ENCODE results near the gene LASP1NB.

Gene LASP1NB

GRCh38 chr17:38925263-38925995 lies at the start of gene LASP1NB:
TSS of gene LASP1NB (plus strand) at chr17:38925614.
- no peak for DNase-seq (ENCODE audit: low read depth in 3 of 3)

DNA sequence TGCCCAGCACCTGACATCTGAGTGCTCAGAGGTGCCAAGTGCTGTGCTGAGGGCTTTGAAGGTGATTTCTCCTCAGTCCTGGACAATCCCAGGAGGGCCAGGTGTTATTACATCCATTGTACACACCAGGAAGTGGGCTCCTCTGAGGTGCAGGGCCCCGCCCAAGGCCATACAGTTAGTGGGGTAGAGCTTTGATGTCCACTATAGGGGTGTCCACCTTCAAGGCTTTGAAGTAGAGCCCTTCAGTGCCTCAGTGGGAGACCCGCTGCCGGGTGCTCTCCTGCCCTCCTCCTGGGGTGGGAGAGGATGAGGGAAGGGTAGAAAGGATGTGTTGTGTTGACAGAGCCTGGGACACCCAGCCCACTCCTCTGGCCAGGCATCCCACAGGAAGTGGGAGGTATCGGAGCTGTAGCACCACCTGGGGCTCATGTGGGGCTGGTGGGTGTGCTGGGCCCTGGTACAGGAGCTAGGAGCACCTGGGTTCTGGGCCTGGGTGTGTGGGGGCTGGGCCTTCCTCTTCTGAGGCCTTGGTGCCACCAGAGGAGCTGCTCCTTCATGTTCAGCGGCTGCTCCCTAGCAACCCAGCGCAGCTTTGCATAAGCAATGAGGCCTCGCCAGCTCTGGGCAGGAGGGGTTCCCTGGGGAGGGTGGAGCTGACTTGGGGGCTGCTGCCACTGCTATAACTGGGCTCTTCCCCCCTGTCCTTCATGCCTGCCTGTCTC lies 48.1 kb upstream of the LASP1NB start:
- DNase-seq (ENCODE audit: low read depth in 3 of 3), result peak in 1 of 3 experiments; percentile 20

- no peak for DNase-seq (ENCODE audit: low read depth in 3 of 3)
These were observed 45.3 kb upstream of the LASP1NB start for GRCh38 chr17:38879878-38880665.

DNA sequence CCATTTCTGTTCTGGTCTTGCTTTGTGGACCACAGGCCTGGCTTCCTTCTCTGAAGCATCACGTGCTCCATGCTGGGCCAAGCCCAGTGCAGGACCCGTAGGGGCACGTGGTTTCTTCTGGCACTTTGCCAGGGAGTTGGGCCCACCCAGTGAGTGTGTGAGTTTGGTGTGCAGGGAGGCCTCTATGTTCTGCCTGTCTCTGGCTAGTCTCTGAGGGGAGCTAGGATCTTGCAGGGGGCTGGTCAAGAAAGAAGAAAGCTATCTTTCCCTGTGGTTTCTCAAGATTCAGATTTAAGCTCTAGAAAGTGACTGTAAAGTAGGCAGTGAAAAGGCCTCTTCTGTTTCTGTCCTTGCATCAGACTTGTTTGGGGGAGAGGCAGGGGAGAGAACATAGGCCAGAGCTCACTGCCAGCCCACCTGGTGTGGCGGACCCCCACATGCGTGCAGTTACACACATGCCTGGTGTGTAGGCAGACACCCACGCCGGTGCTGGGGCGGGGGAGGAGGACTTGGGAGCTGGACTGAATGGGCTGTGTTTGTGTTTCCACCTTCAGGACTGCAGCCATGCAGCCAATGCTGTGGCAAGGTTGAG lies 43.7 kb upstream of the LASP1NB start:
- peak in 1 of 3 experiments; percentile 48 for DNase-seq (ENCODE audit: low read depth in 3 of 3)

DNA sequence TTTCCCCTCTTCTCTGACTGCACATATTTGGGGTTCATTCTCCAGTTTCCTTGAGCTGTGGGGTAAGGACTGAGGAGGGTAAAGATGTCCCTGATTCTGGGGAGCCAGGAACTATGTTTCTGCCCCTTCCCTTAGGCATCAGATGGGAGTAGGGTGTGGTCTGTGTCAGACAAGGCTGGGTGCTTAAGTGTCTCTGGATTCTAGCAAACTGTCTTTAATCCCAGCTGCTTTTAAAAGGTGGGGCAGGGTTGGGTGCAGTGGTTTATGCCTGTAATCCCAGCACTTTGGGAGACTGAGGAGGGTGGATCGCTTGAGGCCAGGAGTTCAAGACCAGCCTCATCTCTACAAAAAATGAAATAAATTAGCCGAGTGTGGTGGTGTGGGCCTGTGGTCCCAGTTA lies 42.5 kb upstream of the LASP1NB start:
- no peak for DNase-seq (ENCODE audit: low read depth in 3 of 3)

DNA sequence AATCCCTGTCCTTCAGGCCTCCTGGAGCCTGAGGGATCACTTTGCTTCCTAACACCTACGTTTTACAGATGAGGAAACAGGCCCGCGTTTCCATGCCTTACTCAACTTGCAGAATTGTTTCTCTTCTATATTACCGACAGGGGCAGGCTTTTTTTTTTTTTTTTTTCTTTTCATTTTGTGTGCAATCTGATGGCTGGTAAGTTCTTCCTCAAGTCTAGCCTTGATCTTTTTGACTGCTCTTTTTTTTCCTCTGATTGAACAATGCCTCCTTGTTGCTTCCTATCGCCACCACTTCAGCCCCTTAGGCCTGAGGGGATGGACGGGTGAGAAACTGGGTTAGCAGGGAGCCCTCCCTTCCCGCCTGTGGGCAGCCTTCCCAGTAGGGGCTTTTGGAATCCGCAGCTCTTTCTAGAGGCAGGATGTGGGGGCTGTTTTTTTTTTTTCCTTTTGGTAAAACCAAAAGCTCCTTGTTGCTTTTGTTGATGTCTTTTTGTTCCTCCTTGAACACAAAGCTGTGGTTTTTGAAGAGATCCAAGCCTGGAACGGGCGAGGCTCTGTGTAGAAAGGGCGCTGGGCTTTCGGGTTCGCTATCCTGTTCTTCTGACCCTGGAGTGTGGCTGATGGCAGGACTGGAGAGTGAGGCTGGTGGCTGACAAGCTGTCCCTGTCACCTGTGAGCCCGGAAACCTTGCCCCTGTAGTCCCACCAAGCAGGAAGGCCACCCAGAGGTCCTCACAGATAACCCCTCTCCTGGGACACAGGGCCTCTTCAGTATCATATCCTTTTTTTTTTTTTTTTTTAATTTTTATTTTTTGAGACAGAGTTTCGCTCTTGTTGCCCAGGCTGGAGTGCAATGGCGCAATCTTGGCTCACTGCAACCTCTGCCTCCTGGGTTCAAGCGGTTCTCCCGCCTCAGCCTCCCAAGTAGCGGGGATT lies 41.6 kb upstream of the LASP1NB start:
- DNase-seq (ENCODE audit: low read depth in 3 of 3), result no peak

GRCh38 chr17:38885044-38885727 lies 40.2 kb upstream of the LASP1NB start:
- DNase-seq (ENCODE audit: low read depth in 3 of 3), result no peak

DNA sequence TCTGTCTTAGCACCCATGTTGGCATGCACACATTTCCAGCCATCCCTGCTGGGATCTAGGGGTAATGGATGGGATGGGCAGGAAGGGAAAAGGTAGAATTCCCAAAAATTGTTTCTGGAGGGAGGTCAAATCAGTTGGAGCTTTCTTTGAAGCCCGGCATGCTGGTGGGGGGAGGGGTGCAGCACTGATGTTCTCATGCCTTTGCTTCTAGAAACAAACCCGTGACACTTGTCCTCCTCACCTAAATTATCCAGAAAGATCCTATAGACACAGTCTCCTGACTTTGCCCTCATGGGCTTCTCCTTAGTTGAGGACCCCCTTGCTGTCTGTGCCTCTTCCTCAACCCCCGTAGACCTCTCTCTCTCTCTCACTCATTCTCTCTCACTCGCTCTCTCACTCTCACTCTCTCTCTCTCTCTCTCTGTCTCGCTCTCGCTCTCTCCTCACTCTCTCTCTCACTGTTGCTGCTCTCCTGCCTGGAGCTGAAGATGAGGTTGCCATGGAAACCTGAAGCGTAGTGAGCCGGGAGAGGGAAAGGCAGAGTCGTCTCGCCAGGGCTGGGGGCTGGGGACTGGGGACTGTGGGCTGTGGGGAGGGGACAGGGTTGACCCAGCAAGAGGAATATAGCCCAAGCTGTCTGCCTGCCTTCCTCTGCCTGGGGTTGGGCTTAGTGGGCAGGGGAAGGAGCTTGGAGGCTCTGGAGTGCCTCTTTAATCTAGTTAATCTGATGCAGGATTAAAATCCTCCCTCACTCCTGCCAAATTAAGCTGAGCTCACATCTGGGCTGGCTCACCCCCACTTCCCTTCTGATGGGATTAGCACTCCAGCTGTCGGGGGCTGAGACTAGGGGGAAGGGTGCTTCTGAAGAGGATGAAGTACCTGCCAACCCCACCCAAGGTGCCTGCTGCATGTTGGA lies 39.4 kb upstream of the LASP1NB start:
- no peak for DNase-seq (ENCODE audit: low read depth in 3 of 3)

DNA sequence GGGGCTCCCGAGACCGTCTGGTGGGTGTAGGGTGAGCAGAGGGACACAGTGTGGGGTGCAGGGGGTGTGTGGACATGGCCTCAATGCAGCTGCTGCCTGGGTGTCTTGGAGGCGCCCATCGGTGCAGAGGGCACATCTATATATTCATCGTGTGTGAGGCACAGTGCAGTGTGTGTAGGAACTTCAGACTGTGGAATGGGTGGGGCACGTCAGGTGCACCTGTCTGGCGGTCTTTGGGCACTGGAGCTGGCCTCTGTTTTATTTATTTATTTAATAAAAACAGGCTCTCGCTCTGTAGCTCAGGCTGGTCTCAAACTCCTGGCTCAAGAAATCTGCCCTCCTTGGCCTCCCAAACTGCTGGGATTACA lies 38.8 kb upstream of the LASP1NB start:
- DNase-seq (ENCODE audit: low read depth in 3 of 3), result no peak

DNA sequence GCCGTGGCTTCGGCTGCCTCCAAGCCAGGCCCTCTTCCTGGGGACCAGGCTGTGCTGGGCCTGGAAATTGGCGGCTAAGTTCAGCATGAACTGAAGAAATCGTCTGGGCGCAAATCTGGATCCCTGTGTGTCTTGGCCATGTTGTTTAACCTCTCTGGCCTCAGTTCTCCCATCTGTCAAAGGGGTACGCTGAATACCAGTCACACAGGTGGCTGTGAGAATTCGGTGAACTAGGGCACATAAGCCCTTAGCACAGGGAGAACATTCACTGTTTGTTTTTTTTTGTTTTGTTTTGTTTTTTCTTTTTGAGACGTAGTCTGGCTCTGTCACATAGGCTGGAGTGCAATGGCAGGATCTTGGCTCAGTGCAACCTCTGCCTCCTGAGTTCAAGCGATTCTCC lies 36.6 kb upstream of the LASP1NB start:
- DNase-seq (ENCODE audit: low read depth in 3 of 3), result no peak

GRCh38 chr17:38889745-38890409 lies 35.5 kb upstream of the LASP1NB start:
- no peak for DNase-seq (ENCODE audit: low read depth in 3 of 3)

DNA sequence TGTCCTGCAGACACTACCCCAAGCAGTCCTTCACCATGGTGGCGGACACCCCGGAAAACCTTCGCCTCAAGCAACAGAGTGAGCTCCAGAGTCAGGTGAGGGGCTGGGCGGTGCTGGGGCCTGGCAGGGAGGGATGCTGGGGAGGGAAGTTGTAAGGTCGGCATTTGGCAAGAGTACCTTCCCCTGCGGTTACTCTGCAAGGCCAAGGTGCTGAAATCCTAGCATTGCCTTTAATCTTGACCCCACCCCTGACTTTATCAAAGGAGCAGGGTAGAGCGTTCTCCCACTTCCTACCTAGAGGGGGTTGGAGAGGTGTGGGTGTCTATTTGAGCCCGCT lies 35.0 kb upstream of the LASP1NB start:
- no peak for DNase-seq (ENCODE audit: low read depth in 3 of 3)

- DNase-seq (ENCODE audit: low read depth in 3 of 3), result no peak
These were observed 34.0 kb upstream of the LASP1NB start for GRCh38 chr17:38891441-38891840.

DNA sequence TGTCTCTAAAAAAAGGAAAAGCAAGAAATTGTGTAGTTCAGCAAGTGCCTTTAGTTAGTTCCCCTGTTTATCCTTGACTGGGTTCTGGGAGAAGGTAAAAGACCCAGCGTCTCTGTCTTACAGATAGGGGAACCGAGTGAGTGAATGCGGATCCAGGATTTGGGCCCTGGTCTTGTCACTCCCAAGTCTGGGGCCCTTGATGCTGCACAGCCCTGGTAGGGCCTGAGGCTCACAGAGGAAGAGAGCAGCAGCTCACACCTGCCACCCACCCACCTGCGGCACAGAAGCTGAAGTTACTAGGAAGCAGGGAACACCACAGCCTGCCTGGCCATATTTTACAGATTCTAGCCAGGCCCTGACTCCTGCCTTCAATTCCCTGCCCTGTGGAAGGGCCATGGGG lies 33.3 kb upstream of the LASP1NB start:
- DNase-seq (ENCODE audit: low read depth in 3 of 3), result no peak

GRCh38 chr17:38892620-38893019 lies 32.8 kb upstream of the LASP1NB start:
- DNase-seq (ENCODE audit: low read depth in 3 of 3), result no peak

- DNase-seq (ENCODE audit: low read depth in 3 of 3), result no peak
These were observed 32.3 kb upstream of the LASP1NB start for GRCh38 chr17:38893113-38893512.

DNA sequence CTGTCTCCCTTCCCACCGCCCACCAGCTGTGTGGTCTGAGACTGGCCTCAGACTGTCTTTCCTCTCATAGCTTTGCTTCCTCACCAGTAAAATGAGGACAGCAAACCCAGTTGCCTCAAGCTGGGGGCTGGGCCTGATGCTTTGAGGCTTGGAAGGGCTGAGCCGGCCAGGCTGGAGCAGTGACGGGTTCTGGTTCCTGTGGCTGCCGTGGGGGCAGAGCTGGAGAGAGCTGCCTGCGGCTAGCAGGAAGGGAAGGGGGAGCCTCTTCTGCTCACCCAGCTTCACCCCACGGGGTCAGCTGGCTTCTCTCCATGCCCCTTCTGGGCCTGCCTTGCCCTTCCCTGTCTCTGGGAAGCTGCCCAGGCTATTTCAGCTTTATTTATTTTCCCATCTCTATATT lies 31.8 kb upstream of the LASP1NB start:
- DNase-seq (ENCODE audit: low read depth in 3 of 3), result no peak

DNA sequence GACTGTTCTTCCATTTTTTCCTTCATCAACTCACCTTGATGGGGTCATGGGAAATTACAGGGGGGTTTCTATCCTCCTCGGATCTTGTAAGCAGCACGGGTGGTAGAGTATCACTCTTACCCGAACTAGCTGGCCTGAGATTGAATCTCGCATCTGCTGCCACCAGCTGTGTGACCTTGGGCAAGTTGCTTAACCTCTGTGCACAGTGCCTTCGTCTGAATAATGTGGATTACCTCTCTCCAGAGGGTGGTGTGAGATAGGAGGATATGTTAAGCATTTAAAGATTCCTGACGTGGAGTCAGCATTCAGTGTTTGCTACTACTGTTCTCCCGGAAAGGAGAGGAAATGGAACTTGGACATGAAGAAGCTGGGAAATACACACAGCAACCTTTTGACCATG lies 31.1 kb upstream of the LASP1NB start:
- DNase-seq (ENCODE audit: low read depth in 3 of 3), result no peak

DNA sequence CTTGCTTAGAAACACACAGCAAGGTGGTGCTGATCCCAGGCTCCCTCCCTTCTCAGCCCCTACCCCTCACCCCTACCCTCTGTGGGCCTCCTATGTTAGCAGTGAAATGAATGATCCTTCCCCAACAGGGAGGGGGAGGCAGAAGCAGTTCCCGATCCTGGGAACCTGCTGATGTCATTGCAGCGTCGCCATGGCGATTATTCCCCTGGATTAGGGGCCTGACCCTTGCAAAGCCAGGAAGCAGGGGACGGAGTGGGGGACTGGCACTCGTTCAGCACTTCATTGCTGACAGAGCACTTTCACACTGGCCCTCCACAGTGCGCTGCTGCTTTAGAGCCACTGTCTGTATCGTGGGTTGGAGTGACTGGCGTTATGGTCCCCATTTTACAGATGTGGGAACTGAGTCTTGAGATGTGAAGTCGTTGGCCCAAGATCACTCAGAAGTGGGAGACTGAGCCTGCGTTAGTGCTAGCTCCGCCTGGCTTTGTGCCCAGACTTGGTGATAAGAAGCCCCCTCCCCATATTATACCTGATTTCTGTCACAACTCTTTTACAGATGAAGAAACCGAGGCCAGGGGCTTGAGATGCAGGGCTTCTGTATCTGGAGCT lies 29.0 kb upstream of the LASP1NB start:
- DNase-seq (ENCODE audit: low read depth in 3 of 3), result no peak
